Stimulated activated CD4-positive, alpha-beta T cell treated with anti-CD3 and anti-CD28 coated beads, Interleukin-1b, Interleukin-23, amount 100 ng/mL, for 24 hours (primary cell): ENCODE results near the gene ARHGEF16.

Source experiments
- DNase-seq, 4 experiments: peaks; one replicate each; pipeline ENCODE4 v3.0.0-alpha.2; 2020; ENCODE audit warnings: low read depth in 4 of 4, low spot score in 1 of 4

Gene ARHGEF16

GRCh38 chr1:3466366-3467075 lies 12.1 kb downstream of the ARHGEF16 start:
- DNase-seq, result no peak

DNA sequence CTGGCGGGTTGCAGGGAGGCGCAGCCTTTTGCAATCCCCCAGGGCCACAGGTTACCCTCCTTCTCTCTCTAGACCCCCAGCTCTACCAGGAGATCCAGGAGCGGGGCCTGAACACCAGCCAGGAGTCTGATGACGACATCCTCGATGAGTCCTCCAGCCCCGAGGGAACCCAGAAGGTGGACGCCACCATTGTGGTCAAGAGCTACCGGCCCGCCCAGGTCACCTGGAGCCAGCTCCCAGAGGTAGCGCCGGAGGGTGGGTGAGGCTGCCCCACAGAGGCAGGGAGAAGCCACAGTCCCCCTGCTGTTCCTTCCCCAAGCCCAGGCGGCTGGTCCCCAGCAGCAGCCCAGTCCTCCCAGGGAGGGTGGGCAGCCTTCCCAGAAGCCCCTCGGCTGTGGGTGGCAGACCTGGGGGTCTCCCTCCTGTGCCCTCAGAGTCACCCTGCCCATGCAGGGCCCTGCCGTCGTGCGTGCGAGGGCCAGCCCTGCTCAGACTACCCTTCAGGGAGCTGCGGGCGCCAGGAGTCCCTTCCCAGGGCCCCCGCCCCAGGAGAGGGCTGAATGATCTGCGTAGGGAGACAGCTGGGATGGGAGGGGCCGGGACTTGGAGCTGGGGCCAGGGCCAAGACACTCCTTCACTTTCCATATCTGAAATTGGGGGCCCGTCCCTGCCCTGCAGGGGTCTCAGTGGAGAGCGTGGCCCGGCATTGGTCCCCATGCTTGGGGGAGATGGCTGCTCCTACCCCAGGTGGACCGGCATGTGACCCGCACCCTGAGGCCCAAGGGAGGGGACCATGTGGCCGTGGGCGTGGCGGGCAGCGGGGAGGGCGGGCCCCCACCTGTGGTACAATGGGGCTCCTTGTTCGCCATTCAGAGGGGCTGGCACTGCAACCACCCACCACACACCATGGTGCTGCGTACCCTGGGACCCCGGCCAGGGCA lies 12.9 kb downstream of the ARHGEF16 start:
- DNase-seq, result no peak

DNA sequence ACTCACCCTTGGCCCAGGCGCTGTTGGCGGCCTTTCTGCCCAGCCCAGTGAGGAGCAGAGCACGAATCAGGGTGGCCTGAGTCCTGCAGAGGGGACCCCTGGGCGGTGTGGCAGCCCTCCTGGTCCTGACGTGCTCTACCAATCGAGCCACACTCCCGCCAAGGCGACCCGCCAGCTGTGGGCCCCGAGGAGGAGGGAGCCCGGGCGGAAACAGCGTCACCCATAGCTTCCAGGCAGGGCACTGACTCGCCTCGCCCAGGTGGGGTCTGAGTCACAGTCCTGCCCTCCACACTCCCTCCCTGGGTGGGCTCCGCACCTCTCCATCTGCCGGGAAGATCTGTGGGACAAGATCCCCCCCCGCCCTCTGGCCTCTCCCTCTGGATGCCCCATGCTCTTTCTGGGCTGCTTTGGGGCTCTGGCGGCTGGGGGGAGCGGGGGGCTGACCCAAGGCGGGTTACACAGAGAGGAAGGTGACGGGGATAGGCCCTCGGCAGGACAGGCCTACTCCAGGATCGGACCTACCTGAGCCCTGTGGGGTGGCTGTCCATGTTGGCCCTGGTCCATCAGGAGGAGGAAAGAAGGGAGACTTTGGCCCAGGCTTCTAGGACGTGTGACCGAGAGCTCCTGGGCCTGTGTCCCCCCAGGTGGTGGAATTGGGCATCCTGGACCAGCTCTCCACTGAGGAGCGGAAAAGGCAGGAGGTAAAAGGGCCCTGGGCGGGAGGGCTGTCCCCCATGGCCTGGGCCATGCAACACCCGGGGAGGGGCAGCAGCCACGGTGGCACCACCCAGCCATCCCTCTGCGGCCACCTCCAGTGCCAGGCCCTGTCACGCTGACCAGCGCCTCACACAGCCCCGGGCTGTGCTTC lies 14.0 kb downstream of the ARHGEF16 start:
- no peak for DNase-seq

GRCh38 chr1:3469104-3469848 lies 14.8 kb downstream of the ARHGEF16 start:
- DNase-seq, result no peak

- no peak for DNase-seq
These were observed 15.6 kb downstream of the ARHGEF16 start for GRCh38 chr1:3469849-3470649.

DNA sequence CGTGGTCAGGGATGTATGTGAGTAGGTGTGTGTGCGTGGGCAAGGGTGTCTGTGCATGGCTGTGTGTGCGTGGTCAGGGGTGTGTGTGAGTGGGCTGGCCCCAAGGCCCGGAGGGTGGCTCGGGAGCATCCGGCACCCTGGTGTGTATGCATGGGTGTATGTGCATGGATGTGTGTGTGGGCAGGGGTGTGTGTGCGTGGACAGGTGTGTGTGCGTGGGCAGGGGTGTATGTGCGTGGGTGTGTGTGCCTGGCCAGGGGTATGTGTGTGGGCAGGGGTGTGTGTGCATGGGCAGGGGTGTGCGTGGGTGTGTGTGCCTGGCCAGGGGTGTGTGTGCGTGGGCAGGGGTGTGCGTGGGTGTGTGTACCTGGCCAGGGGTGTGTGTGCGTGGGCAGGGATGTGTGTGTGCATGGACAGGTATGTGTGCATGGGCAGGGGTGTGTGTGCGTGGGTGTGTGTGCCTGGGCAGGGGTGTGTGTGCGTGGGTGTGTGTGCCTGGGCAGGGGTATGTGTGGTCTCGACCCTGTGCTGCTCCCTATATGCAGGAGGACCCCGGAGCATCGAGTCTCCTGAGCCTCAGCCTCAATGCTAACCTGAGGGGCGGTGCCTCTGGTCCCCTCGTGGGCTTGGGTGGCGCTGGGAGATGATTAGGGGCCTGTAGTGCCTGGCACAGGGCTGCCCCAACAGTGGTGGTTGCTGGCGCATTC lies 16.3 kb downstream of the ARHGEF16 start:
- no peak for DNase-seq

- DNase-seq, result no peak
These were observed 17.1 kb downstream of the ARHGEF16 start for GRCh38 chr1:3471356-3472087.

DNA sequence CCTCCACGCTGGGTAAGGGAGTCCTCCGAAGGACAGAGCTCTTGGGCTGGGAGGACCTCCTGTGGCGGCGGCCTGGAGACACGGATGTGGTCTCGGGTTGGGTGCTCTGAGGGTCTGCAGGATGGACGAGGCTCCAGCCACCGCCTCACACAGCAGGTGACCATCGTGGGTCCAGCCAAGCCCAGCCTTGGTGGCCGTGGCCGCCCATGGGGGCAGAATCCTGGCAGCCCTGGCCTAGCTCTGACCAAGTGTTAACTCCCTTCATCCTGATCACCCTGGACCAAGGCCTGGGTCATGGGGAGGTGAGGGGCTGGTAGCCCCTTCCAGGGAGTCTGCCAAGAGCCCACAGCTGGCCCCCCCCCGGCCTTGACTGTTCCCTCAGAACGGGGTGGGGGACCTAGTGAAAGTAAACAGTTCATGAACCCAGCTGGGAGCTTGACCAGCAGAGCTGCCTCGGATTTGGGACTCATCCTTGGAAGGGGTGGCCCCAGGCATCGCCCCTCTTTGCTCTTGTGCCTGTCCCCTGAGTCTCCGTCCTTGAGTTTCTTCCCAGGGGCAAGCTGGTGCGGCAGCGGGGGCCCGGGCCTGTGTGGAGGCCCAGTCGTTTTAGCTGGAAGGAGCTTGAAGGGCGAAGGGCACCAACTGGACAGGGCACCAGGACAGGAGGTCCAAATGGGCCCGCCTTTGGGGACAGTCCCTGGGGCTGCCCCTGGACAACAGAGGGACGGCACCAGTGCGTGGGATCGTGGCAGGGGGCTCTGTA lies 17.8 kb downstream of the ARHGEF16 start:
- DNase-seq, result no peak

- no peak for DNase-seq
These were observed 18.4 kb downstream of the ARHGEF16 start for GRCh38 chr1:3472906-3473305.

DNA sequence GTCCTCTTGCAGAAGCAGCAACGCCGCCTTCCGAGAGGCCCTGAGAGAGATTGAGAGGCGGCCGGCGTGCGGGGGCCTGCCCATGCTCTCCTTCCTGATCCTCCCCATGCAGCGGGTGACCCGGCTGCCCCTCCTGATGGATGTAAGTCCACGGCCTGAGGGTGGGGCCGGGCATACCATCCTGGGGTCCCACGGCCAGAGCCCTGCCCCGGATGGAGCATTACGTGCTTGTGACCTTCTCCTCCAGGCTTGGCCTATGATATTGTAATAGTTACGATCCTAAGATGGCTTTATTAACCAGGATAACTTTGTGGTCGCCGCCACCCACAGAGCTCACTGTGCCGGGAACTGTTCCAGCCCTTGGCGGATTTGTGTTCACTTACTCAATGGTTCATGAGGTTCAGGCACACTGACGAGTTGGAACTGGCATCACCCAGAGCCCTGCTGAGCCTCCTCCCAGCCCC lies 18.9 kb downstream of the ARHGEF16 start:
- DNase-seq, result no peak

DNA sequence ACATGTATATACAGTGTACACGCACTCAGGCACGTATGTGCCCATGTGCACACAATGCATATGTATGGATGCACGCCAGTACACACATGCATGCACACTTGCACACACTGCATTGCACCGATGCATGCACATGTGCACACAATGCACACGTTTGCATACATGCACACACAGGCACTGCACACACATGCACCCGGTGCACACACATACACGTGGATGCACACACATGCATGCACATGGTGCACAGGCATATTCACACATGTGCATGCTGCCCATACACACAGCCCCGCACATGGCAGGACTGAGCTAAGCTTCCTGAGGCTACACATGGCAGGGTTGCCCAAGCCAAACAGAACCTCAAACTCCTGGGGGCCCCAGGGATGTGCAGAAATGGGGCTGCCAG lies 19.6 kb downstream of the ARHGEF16 start:
- no peak for DNase-seq

- DNase-seq, result no peak
These were observed 20.0 kb downstream of the ARHGEF16 start for GRCh38 chr1:3474421-3474820.

GRCh38 chr1:3475839-3476573 lies 21.5 kb downstream of the ARHGEF16 start:
- no peak for DNase-seq

- DNase-seq, result no peak
These were observed 22.2 kb downstream of the ARHGEF16 start for GRCh38 chr1:3476666-3477065.

DNA sequence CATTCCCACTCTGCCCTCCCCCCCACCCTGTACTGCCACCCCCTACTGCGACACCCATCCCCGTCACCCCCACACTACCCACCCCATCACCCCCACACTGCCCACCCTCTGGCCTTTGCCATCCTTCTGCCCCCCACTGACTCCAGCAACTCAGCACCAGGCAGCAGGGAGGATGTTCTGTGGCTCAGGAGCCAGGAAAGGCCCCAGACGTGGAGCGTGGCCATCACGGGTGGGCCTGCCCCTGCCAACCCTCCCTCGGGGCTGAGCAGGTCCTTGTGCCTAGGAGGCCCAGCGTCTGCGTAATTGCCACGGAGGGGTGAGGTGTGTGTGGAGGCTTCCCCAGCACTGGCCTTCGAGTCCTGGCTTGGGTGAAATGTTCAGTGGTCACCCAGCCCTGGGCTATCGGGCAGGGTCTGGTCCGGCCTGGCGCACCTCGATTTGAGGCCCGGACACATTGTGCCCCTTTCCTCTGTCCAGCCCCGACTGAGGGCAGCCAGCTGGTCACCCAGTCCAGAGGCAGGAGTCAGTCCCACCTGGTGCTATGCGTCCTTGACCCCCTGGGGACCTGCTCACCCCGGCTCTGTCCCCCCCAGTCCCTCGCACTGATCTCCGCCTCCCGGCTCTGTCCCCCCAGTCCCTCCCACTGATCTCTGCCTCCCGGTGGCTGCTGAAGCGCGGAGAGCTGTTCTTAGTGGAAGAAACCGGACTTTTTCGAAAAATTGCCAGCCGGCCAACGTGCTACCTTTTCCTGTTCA lies 23.0 kb downstream of the ARHGEF16 start:
- DNase-seq, result no peak

DNA sequence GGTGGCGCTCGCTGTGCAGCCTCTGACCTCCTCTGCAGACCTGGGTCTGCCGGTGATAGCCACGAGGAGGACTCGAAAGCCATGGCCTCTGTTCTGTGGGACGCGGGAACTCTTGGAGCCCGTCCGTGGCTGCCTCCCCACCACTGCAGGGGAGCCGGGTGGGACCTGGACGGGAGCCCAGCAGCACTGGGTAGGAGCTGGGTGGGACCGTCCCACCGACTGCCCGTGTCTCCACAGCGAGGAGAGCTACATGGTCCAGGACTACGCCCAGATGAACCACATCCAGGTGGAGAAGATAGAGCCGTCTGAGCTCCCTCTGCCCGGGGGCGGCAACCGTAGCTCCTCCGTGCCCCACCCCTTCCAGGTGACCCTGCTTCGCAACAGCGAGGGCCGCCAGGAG lies 23.7 kb downstream of the ARHGEF16 start:
- DNase-seq, result no peak
